ENCODE data around the gene RAPGEF2. TPM values are rescaled to one million over a fixed set of nuclear protein-coding genes. Genes with fewer than 3 reads are reported as not detected.
"Not testable (repeated sequence)": the region's sequence is repeated elsewhere in the genome, so short reads cannot be mapped to it uniquely, and the experiment has no call there.

The RAPGEF2 gene
- total and polyA plus RNA-seq, 10 of the 15 experiments (the other 5 are each of a cell fraction or from before 2014, with no cell fraction given), result 0.31 to 24.0 (median 2.9) TPM

DNA sequence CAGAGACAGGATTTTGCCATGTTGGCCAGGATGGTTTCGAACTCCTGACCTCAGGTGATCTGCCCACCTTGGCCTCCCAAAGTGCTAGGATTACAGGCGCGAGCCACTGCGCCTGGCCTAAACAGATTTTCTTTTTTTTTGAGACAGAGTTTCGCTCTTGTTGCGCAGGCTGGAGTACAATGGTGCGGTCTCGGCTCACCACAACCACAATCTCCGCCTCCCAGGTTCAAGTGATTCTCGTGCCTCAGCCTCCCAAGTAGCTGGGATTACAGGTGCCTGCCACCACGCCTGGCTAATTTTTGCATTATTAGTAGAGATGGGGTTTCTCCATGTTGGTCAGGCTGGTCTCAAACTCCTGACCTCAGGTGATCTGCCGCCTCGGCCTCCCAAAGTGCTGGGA, 25.9 kb upstream of the RAPGEF2 start:
- H2AFZ ChIP-seq (ENCODE audit: control insufficient read depth, low read depth, low read length); H3K27me3 ChIP-seq (replicated peaks in 1 of 2; ENCODE audit: control insufficient read depth in 2 of 2, insufficient read depth in 2 of 2, low read length in 1 of 2); H3K4me3 ChIP-seq; DNase-seq (ENCODE audit: low read depth, low spot score); H3K36me3 ChIP-seq (ENCODE audit: control insufficient read depth in 2 of 2, insufficient read depth in 2 of 2, low read length in 1 of 2); H3K79me2 ChIP-seq (ENCODE audit: control insufficient read depth, insufficient read depth, low read length); H4K20me1 ChIP-seq (ENCODE audit: control insufficient read depth, insufficient read depth); BruUV-seq (replicated peaks); FAIRE-seq; in situ Hi-C loops (cut with MboI); H3K9me3 ChIP-seq (replicated peaks; ENCODE audit: control insufficient read depth, insufficient read depth, low read length); H3K9ac ChIP-seq (ENCODE audit: control insufficient read depth, insufficient read depth, low read length): not testable (repeated sequence)
- Histone ChIP-seq H3K4me1 (ENCODE audit: control insufficient read depth, insufficient read depth, low read length) (peaks cover 23% of the 10 kb centered on the region), H3K4me2 (ENCODE audit: control insufficient read depth, insufficient read depth) (peak overlapping the region; percentile 21; the same call in 1 of the 2 replicates), H3K27ac (ENCODE audit: control insufficient read depth, insufficient read depth) (peak overlapping the region; percentile 64)
- ChIA-PET SMC1A (ENCODE audit: uncharacterized antibody, unreplicated experiment) (interaction anchor here (1.0 to 2.7 kb wide), 7 partner anchors 12 to 59 kb away, joined by 3 to 20 read pairs (median 5); no protein-coding TSS in a partner anchor), RAD21 (ENCODE audit: unreplicated experiment) (interaction anchor here (0.8 to 1.7 kb wide), 10 partner anchors 21 to 211 kb away, joined by 3 to 17 read pairs (median 4); no protein-coding TSS in a partner anchor), CTCF (interaction anchor here (0.6 to 2.2 kb wide), 7 partner anchors 16 to 410 kb away, joined by 3 to 5 read pairs (median 3); no protein-coding TSS in a partner anchor), POLR2A (interaction anchor here (1.0 to 1.9 kb wide), 4 partner anchors 21 to 60 kb away, joined by 3 to 5 read pairs (median 4); no protein-coding TSS in a partner anchor)
- whole genome bisulfite sequencing (ENCODE audit: insufficient coverage, insufficient replicate concordance, low lambda C conversion rate, missing lambda C conversion rate), result 91% methylated on average over 13 of the region's 13 CpGs
- ATAC-seq, result peak; percentile 76
- intact Hi-C loops (cut with micrococcal nuclease; ENCODE audit: unreplicated experiment), result loop anchor here (1.0 kb wide), 2 partner anchors 26 to 59 kb away; no protein-coding TSS in a partner anchor
- TF ChIP-seq SMARCA5 (IDR thresholded peaks at IDR 0.05) (0 out of 2 replicates have a peak, but pooled peaks have one; percentile 58), CHD4 (IDR thresholded peaks at IDR 0.05) (0 out of 2 replicates have a peak, but pooled peaks have one; percentile 45), NBN (IDR thresholded peaks at IDR 0.05) (peak; percentile 29; the same call in 1 of the 2 replicates), CBFB (IDR thresholded peaks at IDR 0.05; ENCODE audit: low read depth) (peak; percentile 47; the same call in 1 of the 2 replicates), BHLHE40 (IDR thresholded peaks at IDR 0.05; ENCODE audit: borderline replicate concordance in 1 of 2, low read depth in 2 of 2, low read length in 1 of 2) (peak in 1 of 2 experiments; percentile 75; a peak in 2 of 4 replicates), RUNX3 (IDR thresholded peaks at IDR 0.05; ENCODE audit: low read length) (peak; percentile 85), TCF3 (IDR thresholded peaks at IDR 0.05; ENCODE audit: borderline replicate concordance, insufficient read depth, low read depth, low read length) (0 out of 2 replicates have a peak, but pooled peaks have one; percentile 29), ATF2 (IDR thresholded peaks at IDR 0.05; ENCODE audit: low read length) (peak; percentile 6; the same call in 1 of the 2 replicates), NR2F1 (conservative IDR thresholded peaks at IDR 0.05) (0 out of 2 replicates have a peak, but pooled peaks have one; percentile 2), ASH2L (IDR thresholded peaks at IDR 0.05; ENCODE audit: borderline replicate concordance, low read depth) (0 out of 2 replicates have a peak, but pooled peaks have one; percentile 7), DPF2 (IDR thresholded peaks at IDR 0.05) (peak; percentile 48; the same call in 1 of the 2 replicates), ZBTB33 (IDR thresholded peaks at IDR 0.05) (peak; percentile 82; the same call in 1 of the 2 replicates), ZNF217 (IDR thresholded peaks at IDR 0.05) (peak; percentile 40; the same call in 1 of the 2 replicates), PAX5 (IDR thresholded peaks at IDR 0.05; ENCODE audit: borderline replicate concordance, low read depth, low read length) (0 out of 2 replicates have a peak, but pooled peaks have one; percentile 50), TCF12 (IDR thresholded peaks at IDR 0.05; ENCODE audit: low read depth, low read length) (0 out of 2 replicates have a peak, but pooled peaks have one; percentile 28), MTA3 (IDR thresholded peaks at IDR 0.05; ENCODE audit: borderline replicate concordance, low read length) (0 out of 2 replicates have a peak, but pooled peaks have one; percentile 13), EED (IDR thresholded peaks at IDR 0.05; ENCODE audit: low read depth) (peak; percentile 66)
- TF ChIP-seq, protein P1, sequence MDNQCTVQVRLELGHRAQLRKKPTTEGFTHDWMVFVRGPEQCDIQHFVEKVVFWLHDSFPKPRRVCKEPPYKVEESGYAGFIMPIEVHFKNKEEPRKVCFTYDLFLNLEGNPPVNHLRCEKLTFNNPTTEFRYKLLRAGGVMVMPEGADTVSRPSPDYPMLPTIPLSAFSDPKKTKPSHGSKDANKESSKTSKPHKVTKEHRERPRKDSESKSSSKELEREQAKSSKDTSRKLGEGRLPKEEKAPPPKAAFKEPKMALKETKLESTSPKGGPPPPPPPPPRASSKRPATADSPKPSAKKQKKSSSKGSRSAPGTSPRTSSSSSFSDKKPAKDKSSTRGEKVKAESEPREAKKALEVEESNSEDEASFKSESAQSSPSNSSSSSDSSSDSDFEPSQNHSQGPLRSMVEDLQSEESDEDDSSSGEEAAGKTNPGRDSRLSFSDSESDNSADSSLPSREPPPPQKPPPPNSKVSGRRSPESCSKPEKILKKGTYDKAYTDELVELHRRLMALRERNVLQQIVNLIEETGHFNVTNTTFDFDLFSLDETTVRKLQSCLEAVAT (IDR thresholded peaks at IDR 0.05), result peak; percentile 81; the same call in 1 of the 2 replicates
- TF ChIP-seq, protein P2, sequence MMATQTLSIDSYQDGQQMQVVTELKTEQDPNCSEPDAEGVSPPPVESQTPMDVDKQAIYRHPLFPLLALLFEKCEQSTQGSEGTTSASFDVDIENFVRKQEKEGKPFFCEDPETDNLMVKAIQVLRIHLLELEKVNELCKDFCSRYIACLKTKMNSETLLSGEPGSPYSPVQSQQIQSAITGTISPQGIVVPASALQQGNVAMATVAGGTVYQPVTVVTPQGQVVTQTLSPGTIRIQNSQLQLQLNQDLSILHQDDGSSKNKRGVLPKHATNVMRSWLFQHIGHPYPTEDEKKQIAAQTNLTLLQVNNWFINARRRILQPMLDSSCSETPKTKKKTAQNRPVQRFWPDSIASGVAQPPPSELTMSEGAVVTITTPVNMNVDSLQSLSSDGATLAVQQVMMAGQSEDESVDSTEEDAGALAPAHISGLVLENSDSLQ (IDR thresholded peaks at IDR 0.05), result peak; percentile 22; the same call in 1 of the 2 replicates
